RWPE2 (cell line): Measurements from ENCODE around the gene ZNF629.

ENCODE experiments used
- ATAC-seq: fragments of 200-7000 bp; cut with Tn5 transposase; 3 replicates; pipeline ENCODE4 v1.9.1; 2021; ENCODE audit warnings: low read depth
- DNase-seq: peaks from one replicate; pipeline ENCODE4 v3.0.0-alpha.2; 2020; ENCODE audit warnings: low spot score
- H3K27ac ChIP-seq: fragments of 450-650 bp; 2 replicates; pipeline ENCODE4 v1.5.1; 2017; ENCODE audit warnings: mild to moderate bottlenecking; ENCODE audit not compliant: poor library complexity, severe bottlenecking
- H3K27me3 ChIP-seq: fragments of 250-450 bp; sonication (Bioruptor Pico); 2 replicates; pipeline ENCODE4 v1.5.1; 2021; ENCODE audit warnings: mild to moderate bottlenecking, moderate library complexity; ENCODE audit not compliant: insufficient read depth, poor library complexity, severe bottlenecking
- H3K36me3 ChIP-seq: fragments of 250-450 bp; sonication (Bioruptor Pico); 2 replicates; pipeline ENCODE4 v1.5.1; 2020; ENCODE audit warnings: low read depth, mild to moderate bottlenecking, moderate library complexity
- H3K4me1 ChIP-seq: fragments of 250-450 bp; sonication (Bioruptor Pico); 2 replicates; pipeline ENCODE4 v1.5.1; 2021; ENCODE audit warnings: mild to moderate bottlenecking, moderate library complexity; ENCODE audit not compliant: insufficient read depth, poor library complexity, severe bottlenecking
- H3K4me3 ChIP-seq: fragments of 250-450 bp; sonication (Bioruptor Pico); 2 replicates; pipeline ENCODE4 v1.5.1; 2021; ENCODE audit warnings: mild to moderate bottlenecking, moderate library complexity; ENCODE audit not compliant: severe bottlenecking
- H3K9me3 ChIP-seq: fragments of 250-450 bp; sonication (Bioruptor Pico); 2 replicates; pipeline ENCODE4 v1.5.1; 2021; ENCODE audit warnings: mild to moderate bottlenecking, moderate library complexity; ENCODE audit not compliant: severe bottlenecking
- CTCF ChIP-seq: fragments of 450-650 bp; IDR thresholded peaks from one replicate; pipeline ENCODE4 v1.5.1; 2017; ENCODE audit warnings: mild to moderate bottlenecking, moderate library complexity; ENCODE audit not compliant: poor library complexity, severe bottlenecking

The ZNF629 gene

GRCh38 chr16:30747799-30748633 lies 39.0 kb downstream of the ZNF629 start, which contains the start of gene PHKG2:
TSS of gene PHKG2 (plus strand) at chr16:30748425. CDS start at chr16:30748821, 396 bp downstream.
- TF ChIP-seq CTCF, result no peak
- Histone ChIP-seq H3K27me3 (no peaks in the 10 kb centered on the region), H3K36me3 (peaks cover 54% of the 10 kb centered on the region), H3K4me3 (peak within 1 kb of the TSS; percentile 43), H3K4me1 (peaks cover 12% of the 10 kb centered on the region), H3K9me3 (no peaks in the 10 kb centered on the region), H3K27ac (peak within 1 kb of the TSS; percentile 79)
- ATAC-seq (peak; percentile 97), DNase-seq (peak; percentile 99)

- DNase-seq (no peak), ATAC-seq (peak; percentile 51)
- Histone ChIP-seq H3K27ac (peak overlapping the region; percentile 79), H3K4me1 (peaks cover 13% of the 10 kb centered on the region), H3K27me3 (no peaks in the 10 kb centered on the region), H3K4me3 (peak overlapping the region; percentile 43), H3K9me3 (no peaks in the 10 kb centered on the region), H3K36me3 (peaks cover 54% of the 10 kb centered on the region)
- no peak for TF ChIP-seq CTCF
Observed at GRCh38 chr16:30747331-30747730, 39.7 kb downstream of the ZNF629 start.

- no peak for DNase-seq
- no peak for ATAC-seq
- H3K27ac ChIP-seq, result peak overlapping the region; percentile 79
- no peaks in the 10 kb centered on the region for H3K9me3 ChIP-seq
- no peaks in the 10 kb centered on the region for H3K27me3 ChIP-seq
- TF ChIP-seq CTCF, result no peak
- H3K36me3 ChIP-seq, result peaks cover 56% of the 10 kb centered on the region
- H3K4me3 ChIP-seq, result no peak overlapping the region
- peaks cover 19% of the 10 kb centered on the region for H3K4me1 ChIP-seq
Observed at GRCh38 chr16:30746638-30747175, 40.3 kb downstream of the ZNF629 start.

GRCh38 chr16:30745082-30745481 lies 41.9 kb downstream of the ZNF629 start:
- Histone ChIP-seq H3K36me3 (peaks cover 43% of the 10 kb centered on the region), H3K9me3 (no peaks in the 10 kb centered on the region), H3K27me3 (no peaks in the 10 kb centered on the region), H3K4me3 (no peak overlapping the region), H3K4me1 (peaks cover 22% of the 10 kb centered on the region), H3K27ac (no peak overlapping the region)
- ATAC-seq (no peak), DNase-seq (no peak)
- no peak for TF ChIP-seq CTCF

GRCh38 chr16:30744183-30744582 lies 42.8 kb downstream of the ZNF629 start:
- TF ChIP-seq CTCF, result no peak
- H3K36me3 ChIP-seq, result peaks cover 39% of the 10 kb centered on the region
- no peaks in the 10 kb centered on the region for H3K9me3 ChIP-seq
- no peak overlapping the region for H3K27ac ChIP-seq
- H3K27me3 ChIP-seq, result no peaks in the 10 kb centered on the region
- no peak for DNase-seq
- H3K4me3 ChIP-seq, result no peak overlapping the region
- peaks cover 28% of the 10 kb centered on the region for H3K4me1 ChIP-seq
- ATAC-seq, result no peak
